Osteocyte (in vitro differentiated cells): ENCODE data around the gene MTM1. TPM values are rescaled to one million over a fixed set of nuclear protein-coding genes. Genes with fewer than 3 reads are reported as not detected.

Experiments used
- DNase-seq: peaks from one replicate; pipeline ENCODE4 v3.0.0; 2021; ENCODE audit warnings: mixed read lengths; ENCODE audit not compliant: unreplicated experiment; ENCODE audit errors: extremely low spot score
- H3K27ac Mint-ChIP-seq: one replicate; pipeline ENCODE4 v1.8.0; 2021; ENCODE audit warnings: mild to moderate bottlenecking, mixed read lengths; ENCODE audit not compliant: unreplicated experiment
- H3K27me3 Mint-ChIP-seq: one replicate; pipeline ENCODE4 v1.8.0; 2021; ENCODE audit warnings: mixed read lengths; ENCODE audit not compliant: unreplicated experiment
- H3K36me3 Mint-ChIP-seq: one replicate; pipeline ENCODE4 v1.8.0; 2021; ENCODE audit warnings: mixed read lengths; ENCODE audit not compliant: unreplicated experiment
- H3K4me1 Mint-ChIP-seq: one replicate; pipeline ENCODE4 v1.8.0; 2021; ENCODE audit warnings: mixed read lengths; ENCODE audit not compliant: unreplicated experiment
- H3K4me3 Mint-ChIP-seq: one replicate; pipeline ENCODE4 v1.8.0; 2021; ENCODE audit warnings: mild to moderate bottlenecking, moderate library complexity, mixed read lengths; ENCODE audit not compliant: unreplicated experiment
- H3K9me3 Mint-ChIP-seq: one replicate; pipeline ENCODE4 v1.8.0; 2021; ENCODE audit warnings: mixed read lengths; ENCODE audit not compliant: unreplicated experiment
- CTCF ChIP-seq: fragments of 200-600 bp; sonication (generic); IDR thresholded peaks from 2 replicates; pipeline ENCODE4 v1.5.0; 2021; ENCODE audit warnings: antibody characterized with exemption, mild to moderate bottlenecking, moderate library complexity
- long read RNA-seq: library from polyadenylated mRNA; unstranded; transcript quantifications from one replicate; pipeline ENCODE4 v2.0.0, GENCODE V29; 2021
- total RNA-seq: library from RNA; stranded (reverse); gene quantifications from 2 replicates; pipeline ENCODE4 v1.2.1, GENCODE V29; 2021

The MTM1 gene
- 6.7 and 10.2 TPM in 2 replicates for total RNA-seq
- long read RNA-seq, transcript MTM1-203 (15 exons, 3,593 nt), result major isoform, 37 of 54 reads
- long read RNA-seq, partial matches to known transcripts, result 4 of 54 reads
- long read RNA-seq, other reads (novel, unspliced or antisense), result 11 of 54 reads

- TF ChIP-seq CTCF, result no peak
- H3K27ac Mint-ChIP-seq, result peak within 1 kb of the TSS; percentile 75
Observed at GRCh38 chrX:150568320-150569154, at the start of gene MTM1. Gene MTM1 (plus strand): TSS chrX:150568621. CDS start chrX:150592615, 23,994 bp downstream.

DNA sequence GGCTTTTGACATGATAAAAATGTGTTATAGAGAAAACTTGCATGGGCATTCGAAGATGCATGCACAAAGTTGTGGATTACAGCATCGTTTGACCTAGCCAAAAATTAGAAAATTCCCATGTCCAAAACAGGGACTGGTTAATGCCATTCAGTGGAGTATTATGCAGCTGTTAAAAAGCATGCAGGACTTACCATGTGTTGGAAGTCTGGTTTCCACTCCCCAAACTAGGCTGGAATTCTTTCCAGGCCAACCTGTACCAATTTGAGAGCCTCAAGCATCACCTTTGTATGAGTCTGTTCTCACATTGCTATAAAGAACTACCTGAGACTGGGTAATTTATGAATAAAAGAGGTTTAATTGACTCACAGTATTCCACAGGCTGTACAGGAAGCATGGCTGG, 45.9 kb upstream of the MTM1 start:
- Mint-ChIP-seq H3K9me3 (peaks cover 5% of the 10 kb centered on the region), H3K4me1 (no peaks in the 10 kb centered on the region), H3K27ac (no peak overlapping the region), H3K4me3 (no peak overlapping the region), H3K36me3 (no peaks in the 10 kb centered on the region), H3K27me3 (peaks cover 3% of the 10 kb centered on the region)
- TF ChIP-seq CTCF, result no peak
- DNase-seq, result no peak

More at GRCh38 chrX:150568320-150569154, at the start of gene MTM1:
- peak; percentile 96 for DNase-seq
- H3K4me3 Mint-ChIP-seq, result peak within 1 kb of the TSS; percentile 78
- H3K9me3 Mint-ChIP-seq, result peaks cover 3% of the 10 kb centered on the region
- H3K27me3 Mint-ChIP-seq, result no peaks in the 10 kb centered on the region
- H3K36me3 Mint-ChIP-seq, result peaks cover 2% of the 10 kb centered on the region
- H3K4me1 Mint-ChIP-seq, result peaks cover 32% of the 10 kb centered on the region

- Mint-ChIP-seq H3K36me3 (no peaks in the 10 kb centered on the region), H3K4me3 (no peak overlapping the region), H3K9me3 (no peaks in the 10 kb centered on the region)
Observed at GRCh38 chrX:150525061-150525919, 43.1 kb upstream of the MTM1 start.

GRCh38 chrX:150526692-150527091, 41.7 kb upstream of the MTM1 start:
- no peak for TF ChIP-seq CTCF
- DNase-seq, result no peak
- no peaks in the 10 kb centered on the region for H3K4me1 Mint-ChIP-seq
- H3K27ac Mint-ChIP-seq, result no peak overlapping the region
- H3K9me3 Mint-ChIP-seq, result no peaks in the 10 kb centered on the region
- H3K27me3 Mint-ChIP-seq, result peaks cover 3% of the 10 kb centered on the region
- no peaks in the 10 kb centered on the region for H3K36me3 Mint-ChIP-seq
- no peak overlapping the region for H3K4me3 Mint-ChIP-seq

More at GRCh38 chrX:150525061-150525919, 43.1 kb upstream of the MTM1 start:
- no peak for DNase-seq
- H3K4me1 Mint-ChIP-seq, result no peaks in the 10 kb centered on the region
- H3K27ac Mint-ChIP-seq, result no peak overlapping the region
- H3K27me3 Mint-ChIP-seq, result peaks cover 3% of the 10 kb centered on the region
- no peak for TF ChIP-seq CTCF
